Measurements from ENCODE around the gene CPT1B. TPM values are rescaled to one million over a fixed set of nuclear protein-coding genes. Genes with fewer than 3 reads are reported as not detected.
"Not testable (repeated sequence)": the region's sequence is repeated elsewhere in the genome, so short reads cannot be mapped to it uniquely, and the experiment has no call there.

CPT1B gene
- total and polyA plus RNA-seq, 2 of the 8 experiments (the other 6 are each of a cell fraction or from before 2014, with no cell fraction given): 34.2 to 36.2 TPM

GRCh38 chr22:50614296-50614695, 36.1 kb upstream of the CPT1B start:
- H3K23me2 ChIP-seq (ENCODE audit: low read depth, low read length); H4K91ac ChIP-seq (replicated peaks; ENCODE audit: insufficient read length, low read length); H3K4me2 ChIP-seq (ENCODE audit: insufficient read depth in 1 of 2, low read depth in 2 of 2, low read length in 2 of 2); H4K8ac ChIP-seq (ENCODE audit: extremely low read depth, insufficient read depth, low read length); H2BK12ac ChIP-seq (ENCODE audit: low read depth, low read length); H2BK5ac ChIP-seq (ENCODE audit: low read depth, low read length); H4K20me1 ChIP-seq (replicated peaks in 1 of 2; ENCODE audit: control insufficient read depth in 1 of 2, insufficient read depth in 2 of 2, low read length in 2 of 2); H3K4ac ChIP-seq (replicated peaks; ENCODE audit: insufficient read length, low read depth, low read length); H3K18ac ChIP-seq (ENCODE audit: extremely low read depth, low read length); H2AFZ ChIP-seq (ENCODE audit: low read length); H3K56ac ChIP-seq (replicated peaks; ENCODE audit: insufficient read length, low read depth, low read length); POLR2A ChIA-PET (ENCODE audit: partially characterized antibody); H4K5ac ChIP-seq (ENCODE audit: insufficient read length, low read depth, low read length); H3K36me3 ChIP-seq (ENCODE audit: control insufficient read depth in 2 of 4, insufficient read depth in 4 of 4, low read length in 3 of 4); H3K14ac ChIP-seq (ENCODE audit: insufficient read length); H2BK120ac ChIP-seq (replicated peaks; ENCODE audit: low read depth, low read length); H2AK5ac ChIP-seq (ENCODE audit: low read depth, low read length); H3K9me3 ChIP-seq (ENCODE audit: insufficient read depth in 2 of 2, low read depth in 1 of 2, low read length in 1 of 2); H2BK20ac ChIP-seq (ENCODE audit: low read length); H3K4me3 ChIP-seq (ENCODE audit: extremely low read depth in 1 of 4, insufficient read depth in 2 of 4, low read depth in 3 of 4, low read length in 4 of 4); H3K9ac ChIP-seq (replicated peaks in 1 of 4; ENCODE audit: extremely low read depth in 1 of 4, low read depth in 3 of 4, low read length in 3 of 4); H3K27me3 ChIP-seq (replicated peaks in 1 of 4; ENCODE audit: control insufficient read depth in 3 of 4, extremely low read depth in 1 of 4, insufficient read depth in 3 of 4, low read length in 3 of 4); H2BK15ac ChIP-seq (ENCODE audit: low read length); H3K79me2 ChIP-seq (ENCODE audit: control insufficient read depth in 1 of 2, insufficient read depth in 2 of 2, low read length in 2 of 2); H3K27ac ChIP-seq (ENCODE audit: low read depth, low read length); DNase-seq (ENCODE audit: low read depth in 1 of 2, low spot score in 2 of 2); FAIRE-seq; H3K79me1 ChIP-seq (ENCODE audit: low read depth, low read length); H3K23ac ChIP-seq (ENCODE audit: insufficient read length): not testable (repeated sequence)
- CTCF ChIA-PET (ENCODE audit: partially characterized antibody): interaction anchor here (1.2 kb wide), 1 partner anchor 49 kb away, joined by 3 read pairs; no protein-coding TSS in a partner anchor
- peaks cover 0 to 13% (median 2%) of the 10 kb centered on the region in 4 experiments; a peak in 4 of 7 replicates for H3K4me1 ChIP-seq (replicated peaks in 1 of 4; ENCODE audit: control insufficient read depth in 3 of 4, insufficient read depth in 4 of 4, low read length in 3 of 4)
- 79% methylated on average over 3 of the region's 3 CpGs; no CpG with 5 or more reads in 1 of the 2 experiments for WGBS, 2 experiments (ENCODE audit: extremely low coverage in 1 of 2, insufficient coverage in 1 of 2, insufficient read length in 1 of 2, insufficient replicate concordance in 2 of 2, low coverage in 1 of 2, low lambda C conversion rate in 2 of 2, missing lambda C conversion rate in 1 of 2)
